SU-DHL-6 (cell line): Measurements from ENCODE around the gene RFC2.

ENCODE experiments used
- H2AFZ ChIP-seq: fragments of 200-600 bp; sonication (generic); 2 replicates; pipeline ENCODE4 v1.6.1; 2014; ENCODE audit warnings: low read depth, mild to moderate bottlenecking, moderate library complexity, mixed read lengths, antibody characterized with exemption, low read length; ENCODE audit not compliant: severe bottlenecking
- H3F3A ChIP-seq: fragments of 200-600 bp; shearing (Covaris generic); 2 replicates; pipeline ENCODE4 v1.6.0; 2016; ENCODE audit warnings: antibody characterized with exemption, mild to moderate bottlenecking; ENCODE audit not compliant: insufficient read depth
- H3K27ac ChIP-seq: fragments of 200-600 bp; sonication (generic); 2 replicates; pipeline ENCODE4 v1.5.1; 2016; ENCODE audit warnings: low read depth, mild to moderate bottlenecking, low read length, moderate library complexity, mixed read lengths
- H3K27me3 ChIP-seq: fragments of 200-600 bp; sonication (generic), shearing (Covaris generic); 2 replicates; pipeline ENCODE4 v1.6.0; 2014; ENCODE audit warnings: mild to moderate bottlenecking, low read length
- H3K36me3 ChIP-seq: fragments of 200-600 bp; sonication (generic); 2 replicates; pipeline ENCODE4 v1.6.1; 2014; ENCODE audit warnings: mild to moderate bottlenecking, low read length, mixed read lengths
- H3K4me2 ChIP-seq: fragments of 300-600, 200-600 bp; shearing (Covaris generic), sonication (generic); 2 replicates; pipeline ENCODE4 v1.6.0; 2014; ENCODE audit warnings: low read length, low read depth, mild to moderate bottlenecking; ENCODE audit not compliant: poor library complexity, severe bottlenecking
- H3K4me3 ChIP-seq: fragments of 200-600 bp; sonication (generic); 2 replicates; pipeline ENCODE4 v1.5.1; 2014; ENCODE audit warnings: antibody characterized with exemption, low read length, mild to moderate bottlenecking, mixed read lengths; ENCODE audit not compliant: insufficient read depth, poor library complexity, severe bottlenecking
- H3K79me2 ChIP-seq: fragments of 200-600 bp; sonication (generic); 2 replicates; pipeline ENCODE4 v1.6.1; 2014; ENCODE audit warnings: mild to moderate bottlenecking, low read length, moderate library complexity; ENCODE audit not compliant: insufficient read depth
- H3K9ac ChIP-seq: fragments of 200-600 bp; sonication (generic); 2 replicates; pipeline ENCODE4 v1.7.0; 2014; ENCODE audit warnings: mild to moderate bottlenecking, low read length
- H3K9me2 ChIP-seq: fragments of 200-600 bp; sonication (generic); replicated peaks from 2 replicates; pipeline ENCODE4 v1.6.1; 2014; ENCODE audit warnings: low read length; ENCODE audit not compliant: insufficient read depth
- H3K9me3 ChIP-seq: fragments of 200-600 bp; sonication (generic); 2 replicates; pipeline ENCODE4 v1.6.1; 2014; ENCODE audit warnings: low read length, mixed read lengths; ENCODE audit not compliant: insufficient read depth
- H4K20me1 ChIP-seq: fragments of 200-600 bp; sonication (generic); 2 replicates; pipeline ENCODE4 v1.6.1; 2014; ENCODE audit warnings: low read depth, mild to moderate bottlenecking, antibody characterized with exemption, low read length, moderate library complexity, mixed read lengths
- CTCF ChIP-seq: fragments of 200-600 bp; sonication (generic); IDR thresholded peaks from one replicate; pipeline ENCODE4 v1.5.1; 2017; ENCODE audit warnings: antibody characterized with exemption, mild to moderate bottlenecking, low read length, moderate library complexity; ENCODE audit not compliant: insufficient read depth, poor library complexity, severe bottlenecking
- EZH2phosphoT487 ChIP-seq: fragments of 200-600 bp; sonication (generic), shearing (Covaris generic); conservative IDR thresholded peaks from 2 replicates; pipeline ENCODE4 v1.6.1; 2018; ENCODE audit warnings: mild to moderate bottlenecking, antibody characterized with exemption, low read length, moderate library complexity, mixed read lengths

Gene RFC2

GRCh38 chr7:74246497-74246896, 7.7 kb downstream of the RFC2 start:
- H3K9me3 ChIP-seq, result no peaks in the 10 kb centered on the region
- H2AFZ ChIP-seq, result no peak overlapping the region
- no peaks in the 10 kb centered on the region for H3K9me2 ChIP-seq
- H3K27me3 ChIP-seq, result no peaks in the 10 kb centered on the region
- peaks cover 11% of the 10 kb centered on the region; the same call in 1 of the 2 replicates for H3K79me2 ChIP-seq
- no peak overlapping the region for H3K4me2 ChIP-seq
- TF ChIP-seq EZH2phosphoT487 (no peak), CTCF (no peak)
- no peaks in the 10 kb centered on the region for H4K20me1 ChIP-seq
- H3K27ac ChIP-seq, result no peak overlapping the region
- no peak overlapping the region for H3K9ac ChIP-seq
- peaks cover 15% of the 10 kb centered on the region; the same call in 1 of the 2 replicates for H3K36me3 ChIP-seq
- no peaks in the 10 kb centered on the region for H3F3A ChIP-seq
- no peak overlapping the region for H3K4me3 ChIP-seq

- H3K27ac ChIP-seq, result no peak overlapping the region
- no peak for TF ChIP-seq EZH2phosphoT487
- TF ChIP-seq CTCF, result no peak
- no peak overlapping the region for H3K4me3 ChIP-seq
- no peaks in the 10 kb centered on the region for H3F3A ChIP-seq
- H3K27me3 ChIP-seq, result no peaks in the 10 kb centered on the region
- no peak overlapping the region for H2AFZ ChIP-seq
- H3K4me2 ChIP-seq, result no peak overlapping the region
- H4K20me1 ChIP-seq, result no peaks in the 10 kb centered on the region
- H3K9me3 ChIP-seq, result no peaks in the 10 kb centered on the region
- H3K36me3 ChIP-seq, result peaks cover 15% of the 10 kb centered on the region; the same call in 1 of the 2 replicates
- H3K9ac ChIP-seq, result no peak overlapping the region
- H3K9me2 ChIP-seq, result no peaks in the 10 kb centered on the region
- no peaks in the 10 kb centered on the region for H3K79me2 ChIP-seq
Measured at GRCh38 chr7:74242122-74242443, 12.1 kb downstream of the RFC2 start.

GRCh38 chr7:74240482-74240881, 13.7 kb downstream of the RFC2 start:
- H3F3A ChIP-seq, result no peaks in the 10 kb centered on the region
- peaks cover 10% of the 10 kb centered on the region; the same call in 1 of the 2 replicates for H3K36me3 ChIP-seq
- H3K4me3 ChIP-seq, result no peak overlapping the region
- H3K79me2 ChIP-seq, result no peaks in the 10 kb centered on the region
- no peak overlapping the region for H3K9ac ChIP-seq
- no peaks in the 10 kb centered on the region for H3K27me3 ChIP-seq
- H3K27ac ChIP-seq, result no peak overlapping the region
- H3K9me3 ChIP-seq, result no peaks in the 10 kb centered on the region
- no peak for TF ChIP-seq CTCF
- TF ChIP-seq EZH2phosphoT487, result no peak
- no peak overlapping the region for H3K4me2 ChIP-seq
- no peaks in the 10 kb centered on the region for H4K20me1 ChIP-seq
- H2AFZ ChIP-seq, result no peak overlapping the region
- no peaks in the 10 kb centered on the region for H3K9me2 ChIP-seq
